GM19467 (cell line): Measurements from ENCODE around the gene PTPRK.

Experiments used
- ATAC-seq: cut with Tn5 transposase; IDR thresholded peaks from one replicate; pipeline ENCODE4 v1.9.1; 2021; ENCODE audit warnings: mild to moderate bottlenecking, moderate library complexity; ENCODE audit not compliant: unreplicated experiment

PTPRK gene

DNA sequence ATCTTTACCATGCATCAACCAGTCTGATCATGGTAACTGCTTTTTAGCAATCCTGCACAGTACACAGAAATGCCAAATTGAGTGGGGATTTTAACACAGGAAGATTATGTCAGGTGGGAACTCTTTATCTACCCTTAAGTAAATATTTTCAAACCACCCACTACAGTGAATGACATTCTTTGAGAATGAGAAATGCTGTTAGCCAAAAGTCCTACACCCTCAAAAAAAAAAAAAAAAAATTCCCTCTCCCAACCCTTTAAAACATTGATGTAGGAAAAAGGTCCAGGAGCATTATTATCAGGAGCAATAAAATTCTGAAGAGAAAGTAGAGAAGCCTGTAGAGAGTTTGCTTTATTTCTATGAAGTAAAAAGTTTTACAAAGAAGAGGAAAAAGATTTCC, 312.3 kb downstream of the PTPRK start:
- ATAC-seq: no peak

DNA sequence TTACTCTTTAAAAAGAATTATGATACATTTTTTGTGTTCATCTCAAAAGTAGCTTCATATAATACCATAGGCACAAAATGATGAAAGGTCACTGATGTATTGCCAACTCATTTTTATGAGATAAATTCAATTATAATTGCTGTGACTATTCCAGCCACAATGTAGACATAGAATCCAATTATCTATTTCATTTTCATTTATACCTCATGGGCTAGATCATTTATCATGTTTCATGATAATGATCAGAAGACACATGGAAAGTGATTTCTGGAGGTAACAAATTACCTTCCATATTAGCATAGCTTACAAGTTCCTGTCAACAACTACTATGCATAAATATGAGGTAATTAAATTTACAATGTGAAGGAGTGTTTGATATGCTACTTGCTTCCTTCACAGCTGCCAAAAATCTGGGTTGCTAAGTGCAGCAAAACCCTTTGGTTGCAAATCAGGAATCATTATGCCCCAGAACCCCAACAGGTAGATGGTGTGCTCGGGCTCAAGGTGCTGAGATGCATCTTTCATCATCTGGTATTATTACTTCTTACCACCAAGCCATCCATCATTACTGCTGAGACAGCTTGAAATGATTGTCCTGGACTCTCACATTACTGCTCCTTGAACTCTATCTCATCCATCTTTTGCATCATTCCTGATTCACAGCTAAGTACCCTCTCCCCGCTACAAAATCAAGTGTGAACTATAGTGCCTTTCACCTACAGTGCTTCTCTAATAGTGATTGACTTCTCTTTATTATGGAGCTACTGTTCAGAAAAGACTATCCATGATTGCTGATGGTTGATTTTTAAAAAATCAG, 313.6 kb downstream of the PTPRK start:
- ATAC-seq: no peak

DNA sequence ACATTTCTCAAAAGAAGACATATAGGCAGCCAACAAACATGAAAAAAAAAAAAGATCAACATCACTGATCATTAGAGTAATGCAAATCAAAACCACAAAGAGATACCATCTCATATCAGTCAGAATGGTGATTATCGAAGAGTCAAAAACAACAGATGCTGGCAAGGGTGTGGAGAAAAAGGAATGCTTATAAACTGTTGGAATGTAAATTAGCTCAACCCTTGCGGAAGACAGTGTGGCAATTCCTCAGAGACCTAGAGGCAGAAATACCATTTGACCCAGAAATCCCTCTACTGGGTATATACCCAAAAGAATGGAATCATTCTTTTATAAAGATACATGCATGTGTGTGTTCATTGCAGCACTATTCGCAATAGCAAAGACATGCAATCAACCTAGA, 315.8 kb downstream of the PTPRK start:
- no peak for ATAC-seq

DNA sequence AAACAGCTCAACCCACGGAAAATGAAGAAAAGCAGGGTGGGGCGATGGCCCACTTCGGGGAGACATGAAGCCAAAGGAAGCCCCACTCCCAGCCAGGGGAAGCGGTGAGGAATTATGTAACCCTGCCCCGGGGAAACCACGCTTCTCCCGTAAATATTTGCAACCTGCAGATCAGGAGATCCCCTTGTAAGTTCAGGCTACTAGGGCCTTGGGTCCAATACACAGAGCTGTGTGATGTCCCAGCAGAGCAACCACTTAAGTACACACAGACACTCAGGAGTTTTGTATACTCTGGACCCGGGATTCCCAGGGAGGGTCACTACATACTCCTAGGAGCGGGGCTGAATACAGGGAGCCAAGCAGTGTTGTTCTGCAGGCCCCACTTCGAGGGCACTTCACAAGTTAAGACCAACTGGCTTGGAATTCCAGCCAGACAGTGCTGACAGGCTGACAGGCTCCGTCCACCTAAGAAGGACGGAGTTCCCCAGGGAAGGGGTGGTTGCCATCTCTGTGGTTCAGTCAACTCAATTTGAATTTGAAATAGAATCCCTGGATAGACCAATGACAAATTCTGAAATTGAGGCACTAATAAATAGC, 318.1 kb downstream of the PTPRK start:
- no peak for ATAC-seq

DNA sequence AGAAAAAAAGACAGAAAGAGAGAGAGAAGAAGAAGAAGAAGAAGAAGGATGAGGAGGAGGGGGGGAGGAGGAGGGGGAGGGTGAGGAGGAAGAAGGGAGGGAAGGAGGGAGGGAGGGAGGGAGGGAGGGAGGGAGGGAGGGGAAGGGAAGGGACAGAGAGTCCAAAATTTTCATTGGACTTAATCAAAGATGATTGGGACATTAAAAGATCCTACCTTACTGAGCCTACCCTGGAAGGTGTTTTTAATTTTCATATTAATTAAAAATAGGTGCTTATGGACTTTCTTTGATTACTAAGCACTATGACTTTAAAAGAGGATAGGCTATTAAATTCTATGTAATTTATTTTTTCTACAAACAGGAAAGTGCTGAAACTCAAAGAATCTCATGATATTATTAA, 319.6 kb downstream of the PTPRK start:
- ATAC-seq: no peak

DNA sequence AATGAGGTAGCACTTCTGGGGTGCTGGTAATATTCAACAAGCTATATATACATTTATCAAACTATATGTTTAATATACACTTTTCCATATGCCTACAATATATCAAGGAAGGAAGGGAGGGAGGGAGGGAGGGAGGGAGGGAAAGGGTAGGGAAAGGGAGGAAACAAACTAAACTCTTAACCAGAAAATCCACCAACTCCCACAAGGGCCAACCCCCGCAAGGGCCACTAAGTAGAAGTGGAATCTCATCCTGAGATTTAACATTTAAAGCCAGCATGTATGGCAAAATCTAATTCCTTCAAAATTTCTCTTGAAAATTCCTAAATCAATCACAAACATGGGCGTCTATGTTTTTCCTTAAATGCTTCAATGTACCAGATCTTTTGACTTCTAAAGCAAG, 320.9 kb downstream of the PTPRK start:
- no peak for ATAC-seq

DNA sequence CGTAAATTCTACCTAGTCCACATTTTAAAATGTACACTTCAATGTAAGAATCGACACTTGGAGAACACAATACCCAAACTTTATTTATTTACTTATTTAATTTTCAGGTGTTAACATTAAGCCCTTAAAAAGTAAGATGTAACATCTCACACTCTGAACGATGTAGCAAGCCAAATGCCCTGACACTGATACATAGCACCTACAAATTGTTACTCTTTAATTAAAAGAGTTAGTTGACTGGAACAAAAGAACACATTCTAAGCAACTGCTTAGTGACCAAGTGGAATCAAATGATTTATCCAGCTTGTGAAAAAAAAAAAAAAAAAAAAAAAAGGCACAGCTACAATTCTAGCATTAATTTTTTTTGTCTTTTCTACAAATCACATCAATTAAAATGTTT, 327.4 kb downstream of the PTPRK start:
- no peak for ATAC-seq

DNA sequence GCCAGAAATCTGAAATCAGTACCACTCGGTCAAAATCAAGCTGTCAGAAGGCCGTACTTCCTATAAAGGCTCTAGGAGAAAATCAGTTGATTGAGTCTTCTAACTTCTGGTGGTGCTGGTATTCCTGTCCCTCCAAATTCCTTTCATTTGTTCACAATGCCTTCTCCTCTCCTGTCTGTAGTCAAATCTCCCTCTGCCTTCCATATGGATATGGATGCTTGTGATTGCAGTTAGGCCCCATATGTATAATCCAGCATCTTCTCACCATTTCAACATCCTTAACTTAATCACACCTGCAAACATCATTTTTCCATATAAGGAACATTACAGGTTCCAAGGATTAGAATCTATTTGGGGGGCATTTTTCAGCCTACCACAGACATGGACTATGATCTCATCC, 331.7 kb downstream of the PTPRK start:
- no peak for ATAC-seq

DNA sequence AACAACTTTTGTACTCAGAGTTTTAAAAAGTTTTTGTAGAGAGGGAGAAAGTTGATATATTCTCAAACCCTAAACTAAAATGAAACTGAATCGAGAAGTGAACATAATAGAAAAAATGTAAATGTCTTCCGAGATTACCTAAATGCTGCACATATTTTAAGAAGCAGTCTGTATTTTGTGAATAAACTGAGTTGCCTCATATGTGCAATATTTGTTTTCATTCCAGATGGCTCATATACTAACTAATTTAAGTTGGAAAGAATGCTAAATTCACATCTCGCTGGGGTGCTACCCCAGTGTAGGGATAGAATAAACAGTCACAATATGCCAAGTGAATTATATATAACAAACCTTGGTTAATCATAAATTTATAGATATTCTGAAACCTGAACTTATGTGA, 333.7 kb downstream of the PTPRK start:
- no peak for ATAC-seq

DNA sequence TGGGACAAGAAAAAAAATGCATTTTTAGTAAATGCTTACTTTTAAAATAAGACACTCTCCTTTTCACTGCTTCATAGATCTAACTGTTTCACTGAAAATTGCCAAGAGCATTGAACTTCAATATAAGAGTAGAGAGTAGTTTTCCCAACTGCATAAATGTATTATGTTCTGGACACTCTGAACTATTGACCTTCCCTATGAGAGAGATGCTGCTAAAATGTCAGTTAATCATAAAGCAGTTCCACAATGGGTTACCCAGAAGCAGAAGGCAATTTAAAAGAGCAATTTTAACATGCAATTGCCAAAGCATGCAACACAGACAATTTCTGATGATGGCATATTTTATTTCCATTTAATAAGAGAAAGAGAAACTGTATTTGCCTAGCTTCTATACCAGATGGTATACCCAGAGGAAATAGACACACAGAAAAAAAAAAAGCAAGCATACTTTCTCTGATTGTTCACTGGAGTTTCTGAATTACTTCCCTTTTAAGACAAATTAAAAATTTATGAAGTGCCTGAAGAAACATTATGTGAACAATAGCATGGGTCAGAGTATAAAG, 340.4 kb downstream of the PTPRK start:
- ATAC-seq: no peak

DNA sequence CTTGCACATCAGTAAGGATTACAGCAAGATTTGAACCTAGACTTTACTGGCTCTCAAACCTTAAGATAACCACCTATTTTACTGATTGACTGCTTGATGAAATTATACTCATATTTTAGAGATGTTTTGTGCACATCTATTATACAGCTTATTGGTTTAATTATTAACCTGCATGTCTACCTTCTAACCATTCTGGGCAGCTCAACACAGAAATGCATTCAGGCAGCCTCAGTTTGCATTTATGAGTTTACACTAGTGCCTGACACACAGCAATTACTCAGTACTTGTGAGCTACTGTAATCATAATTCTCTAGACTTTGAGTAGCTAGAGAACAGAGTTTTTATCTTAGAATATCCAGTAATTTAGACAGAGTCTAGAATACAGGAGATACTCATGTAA, 345.7 kb downstream of the PTPRK start:
- no peak for ATAC-seq

DNA sequence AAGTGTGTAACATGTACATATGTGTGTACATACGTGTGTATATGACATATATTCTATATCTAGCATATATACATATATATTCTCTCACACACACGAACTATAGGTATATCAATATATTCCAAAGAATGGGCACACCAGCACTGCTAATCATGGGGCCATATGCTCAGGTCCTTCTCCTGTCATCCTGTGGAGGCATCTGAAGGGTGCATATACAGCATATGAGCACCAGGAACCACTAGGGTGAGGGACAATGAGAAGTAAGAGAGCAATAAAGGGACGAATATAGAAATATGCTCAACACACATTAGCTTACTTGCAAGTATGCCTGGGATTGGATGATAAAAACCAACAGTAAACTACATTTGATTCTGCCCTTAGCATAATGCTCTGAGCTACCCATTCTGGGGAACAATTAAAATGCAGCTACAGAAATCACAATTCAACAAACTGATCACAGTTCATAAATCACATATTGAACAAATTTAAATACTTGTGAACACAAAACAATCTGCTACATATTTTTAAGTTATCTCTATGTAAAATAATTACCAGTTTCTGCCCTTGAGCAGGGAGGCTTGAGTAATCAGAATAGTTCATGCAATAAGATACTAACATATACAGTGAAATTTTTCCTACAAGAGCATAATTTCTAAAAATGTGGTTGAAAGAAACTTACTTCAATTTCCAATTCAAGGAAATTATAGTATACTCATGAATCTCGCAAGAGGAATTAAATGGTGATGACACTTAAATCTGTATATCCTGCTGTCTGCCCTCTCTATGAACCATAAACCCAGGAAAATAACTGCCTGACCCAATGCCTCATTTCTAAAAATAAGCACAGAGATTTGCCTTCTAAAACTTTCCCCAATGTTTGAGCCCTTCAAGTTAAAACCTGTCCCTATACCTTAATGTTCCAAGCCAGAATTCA, 347.4 kb downstream of the PTPRK start:
- ATAC-seq: no peak

DNA sequence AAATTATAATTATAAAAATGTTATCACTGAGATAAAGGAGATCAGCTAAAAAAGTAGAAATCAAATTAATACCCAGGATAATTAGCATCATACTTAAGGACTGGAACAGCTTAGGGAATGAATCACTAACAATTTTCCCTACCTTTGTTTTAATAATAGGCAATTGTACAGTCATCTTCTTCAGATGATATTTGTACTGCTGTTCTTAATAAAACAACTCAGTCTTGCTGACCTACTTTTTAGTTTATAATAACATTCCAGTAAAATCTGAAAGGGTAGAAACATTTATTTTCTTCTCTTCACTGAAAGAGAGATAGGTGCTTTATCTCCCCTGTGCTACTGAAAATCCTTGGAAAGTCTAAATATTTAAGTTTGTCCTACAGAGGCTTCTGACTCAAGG, 348.3 kb downstream of the PTPRK start:
- ATAC-seq: no peak

DNA sequence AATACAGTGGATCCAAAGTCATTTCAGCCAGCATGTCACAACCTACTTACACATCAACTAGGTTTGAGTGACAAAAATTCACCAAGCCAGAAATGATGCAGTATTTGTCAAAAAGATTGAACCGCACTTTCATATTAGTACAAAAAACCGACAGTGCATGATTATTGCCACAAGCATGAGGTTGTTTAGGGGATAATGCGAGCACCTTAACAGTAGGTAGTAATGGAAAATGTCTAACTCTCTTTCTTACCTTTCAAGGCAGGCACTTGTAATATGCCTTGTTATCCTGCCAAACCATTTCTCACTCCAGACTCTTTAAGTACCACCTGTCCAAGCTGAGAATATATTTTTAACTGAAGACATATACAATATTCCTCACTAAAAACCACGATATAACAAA, 349.2 kb downstream of the PTPRK start:
- ATAC-seq: no peak

DNA sequence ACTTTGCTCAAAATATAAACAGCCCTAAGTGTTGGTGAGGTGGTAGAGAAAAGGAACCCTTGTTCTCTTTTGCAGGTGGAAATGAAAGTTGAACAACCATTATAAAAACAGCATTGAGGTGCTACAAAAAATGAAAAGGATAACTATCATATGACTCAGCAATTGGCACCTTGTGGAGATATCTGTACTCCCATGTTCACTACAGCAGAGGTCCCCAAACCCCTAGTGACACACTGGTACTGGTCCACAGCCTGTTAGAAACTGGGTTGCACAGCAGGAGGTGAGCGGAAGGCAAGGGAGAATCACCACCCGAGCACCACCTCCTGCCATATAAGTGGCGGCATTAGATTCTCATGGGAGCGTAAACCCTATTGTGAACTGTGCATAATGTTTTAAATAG, 352.2 kb downstream of the PTPRK start:
- ATAC-seq: no peak

DNA sequence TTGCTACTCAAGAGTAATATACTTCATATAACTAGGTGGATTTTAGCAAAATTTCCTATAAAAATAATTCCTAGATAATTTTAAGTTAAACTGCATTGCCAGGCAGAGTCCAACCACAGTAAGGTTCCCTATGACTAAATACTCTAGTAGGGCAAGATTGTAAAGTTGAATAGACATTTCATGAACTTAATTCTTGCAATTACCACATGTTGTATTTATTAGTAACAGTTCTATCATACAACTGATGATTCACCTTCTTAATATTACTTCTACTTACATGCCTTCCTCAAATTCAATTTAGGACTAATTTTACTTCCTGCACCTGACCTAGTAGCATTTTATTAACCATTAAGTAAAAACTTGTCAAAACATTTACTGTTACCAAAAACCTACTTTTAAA, 352.8 kb downstream of the PTPRK start:
- no peak for ATAC-seq

DNA sequence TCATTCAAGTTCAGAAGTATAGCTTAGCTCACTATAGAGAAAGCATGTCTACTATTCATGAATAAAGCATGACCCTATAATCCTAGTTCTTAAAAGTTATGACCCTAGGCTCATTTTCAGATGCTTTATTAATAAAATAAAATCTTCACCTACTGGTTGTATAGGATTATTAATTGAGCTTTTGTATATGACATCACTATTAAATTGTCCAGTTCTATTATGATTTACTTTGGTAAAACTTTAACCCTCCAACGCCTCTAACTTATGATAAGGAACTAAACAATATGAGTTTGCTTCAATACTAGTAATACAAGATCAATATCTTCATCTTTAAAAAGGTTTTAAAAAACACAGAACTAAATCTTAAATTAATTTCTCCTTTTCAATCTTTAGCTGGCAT, 356.1 kb downstream of the PTPRK start:
- ATAC-seq: no peak

DNA sequence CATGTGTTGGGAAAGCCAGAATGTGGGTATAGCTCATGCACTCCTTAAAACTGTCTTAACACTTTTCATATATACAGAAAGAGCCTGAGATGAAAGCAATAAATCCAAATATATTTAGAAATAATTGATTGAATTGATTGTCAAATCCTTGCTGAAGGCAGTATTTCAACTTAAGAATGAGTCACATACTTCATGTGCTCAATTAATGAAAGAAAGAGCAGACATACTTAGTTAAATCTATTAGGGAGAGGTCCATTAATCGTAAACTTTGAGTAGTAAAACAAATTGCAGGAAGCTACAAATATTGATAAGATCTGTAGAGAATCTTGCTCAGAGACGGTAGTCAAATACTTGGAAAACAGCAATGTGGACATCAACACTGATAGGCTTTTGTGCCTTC, 358.0 kb downstream of the PTPRK start:
- no peak for ATAC-seq

DNA sequence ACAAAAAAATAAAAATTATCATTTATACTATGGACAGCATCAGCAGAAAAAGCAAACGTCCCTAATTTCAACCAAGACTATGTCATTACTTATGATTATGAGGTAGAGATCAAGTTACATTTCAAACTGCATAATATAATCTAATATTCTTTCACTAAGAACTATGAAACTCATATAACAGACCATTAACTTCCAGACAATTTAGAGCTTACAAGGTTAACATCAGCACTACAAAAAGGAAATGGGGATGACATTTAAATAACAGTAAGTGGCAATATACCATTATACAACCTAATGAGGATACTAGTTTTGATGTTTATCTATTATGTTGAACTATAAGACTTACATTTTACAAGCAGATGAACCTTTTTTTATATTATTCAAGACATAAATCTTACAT, 358.6 kb downstream of the PTPRK start:
- ATAC-seq: no peak

DNA sequence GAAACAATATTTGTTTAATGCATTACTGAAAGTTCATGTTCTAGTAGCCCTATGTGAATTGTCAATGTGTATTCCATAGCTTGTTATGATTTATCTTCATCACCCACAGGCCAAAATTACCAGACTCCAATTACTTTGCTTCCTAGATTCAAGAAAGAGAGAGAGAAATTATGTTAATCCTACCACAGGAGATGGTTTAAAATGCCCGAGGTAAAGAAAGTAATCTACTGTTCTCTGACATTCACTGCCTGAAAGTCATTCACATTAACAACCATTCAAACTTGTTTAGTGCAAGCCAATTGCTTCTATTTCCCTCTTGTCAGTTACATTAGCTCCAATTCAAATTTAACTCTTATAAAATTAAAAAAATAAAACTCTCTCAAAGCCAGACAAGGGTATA, 359.1 kb downstream of the PTPRK start:
- no peak for ATAC-seq

DNA sequence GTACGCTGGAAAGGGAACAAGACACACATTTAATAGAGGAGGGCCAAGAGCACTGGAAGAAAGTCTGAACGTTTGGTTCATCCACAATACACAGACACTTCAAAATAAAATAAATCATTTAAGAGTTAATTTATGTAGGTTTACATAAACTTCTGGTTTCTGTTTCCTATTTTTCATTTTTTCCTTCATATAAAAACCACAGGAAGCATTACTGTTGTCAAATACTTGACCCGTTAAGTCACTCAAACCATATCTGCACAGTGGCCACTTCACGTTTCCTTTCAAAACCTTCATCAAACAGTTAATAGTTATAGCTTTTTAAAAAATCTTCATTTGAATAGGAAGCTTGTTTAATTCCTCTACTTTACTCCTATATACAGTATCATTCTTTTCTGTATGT, 361.9 kb downstream of the PTPRK start:
- ATAC-seq: no peak
